ENCODE data around the gene DBP. TPM values are rescaled to one million over a fixed set of nuclear protein-coding genes. Genes with fewer than 3 reads are reported as not detected.

Gene DBP
- total RNA-seq, 1 donor from 2014 or later, result 22.8 TPM

DNA sequence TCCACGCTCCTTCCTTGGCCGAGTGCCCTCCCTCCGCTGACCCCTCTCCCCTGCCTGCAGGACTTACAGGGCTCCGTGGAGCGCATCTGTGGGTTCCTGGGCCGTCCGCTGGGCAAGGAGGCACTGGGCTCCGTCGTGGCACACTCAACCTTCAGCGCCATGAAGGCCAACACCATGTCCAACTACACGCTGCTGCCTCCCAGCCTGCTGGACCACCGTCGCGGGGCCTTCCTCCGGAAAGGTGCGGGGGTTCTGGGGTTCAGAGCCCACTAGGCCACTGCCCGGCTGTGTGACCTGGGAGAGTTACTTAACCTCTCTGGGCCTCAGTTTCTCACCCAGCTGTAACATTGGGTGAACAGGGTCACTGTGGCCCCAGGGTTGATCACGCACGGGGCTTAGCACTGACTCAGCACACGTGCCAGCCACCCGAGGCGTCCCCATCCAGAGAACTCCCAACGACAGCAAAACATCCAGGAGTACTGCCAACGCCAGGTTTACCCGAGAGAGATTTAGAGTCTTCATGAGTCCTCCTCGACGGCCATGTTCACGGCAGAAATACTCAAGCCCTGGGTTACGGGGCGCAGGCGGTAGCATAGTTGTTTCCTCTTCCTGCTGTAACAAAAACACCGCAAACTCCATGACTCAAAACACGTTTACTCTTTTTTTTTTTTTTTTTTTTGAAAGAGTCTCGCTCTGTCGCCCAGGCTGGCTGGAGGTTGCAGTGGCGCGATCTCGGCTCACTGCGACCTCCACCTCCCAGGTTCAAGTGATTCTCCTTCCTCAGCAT is 40.3 kb downstream of the DBP start:
- intact Hi-C loops (cut with micrococcal nuclease), result no loop called here
- DNase-seq (no peak), ATAC-seq (no peak)

DNA sequence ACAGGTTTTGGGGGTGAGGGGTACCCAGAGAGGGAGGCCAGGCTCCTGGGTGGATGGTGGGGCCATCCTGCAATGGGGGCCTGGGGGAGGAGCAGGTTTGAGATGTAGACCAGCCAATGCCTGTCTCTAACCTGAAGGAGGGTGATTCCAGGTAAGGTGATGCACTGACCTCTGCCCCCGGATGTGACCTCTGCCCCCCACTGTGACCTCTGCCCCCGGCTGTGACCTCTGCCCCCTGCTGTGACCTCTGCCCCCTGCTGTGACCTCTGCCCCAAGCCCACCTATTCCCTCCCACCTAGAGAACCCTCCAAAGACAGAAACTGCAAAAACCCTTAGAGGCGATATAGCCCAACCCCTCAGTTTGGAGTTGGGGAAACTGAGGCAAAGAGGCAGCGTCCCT is 40.9 kb downstream of the DBP start:
- ATAC-seq (no peak), DNase-seq (no peak)
- intact Hi-C loops (cut with micrococcal nuclease), result no loop called here

DNA sequence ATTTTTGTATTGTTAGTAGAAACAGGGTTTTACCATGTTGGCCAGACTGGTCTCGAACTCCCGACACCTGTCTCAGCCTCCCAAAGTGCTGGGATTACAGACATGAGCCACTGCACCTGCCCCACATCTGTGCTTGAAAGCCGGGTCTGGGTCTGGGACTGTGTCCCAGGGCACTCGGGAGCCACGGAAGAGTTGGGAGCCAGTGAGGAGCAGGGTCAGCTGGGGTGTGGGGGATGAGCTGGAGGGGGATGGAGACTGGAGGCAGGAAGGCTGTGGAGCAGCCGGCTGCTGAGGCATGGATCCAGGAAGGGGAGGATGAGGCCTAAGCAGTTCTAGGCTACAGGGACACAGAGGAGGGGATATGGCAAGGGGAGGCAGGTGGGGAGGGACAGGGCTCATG is 41.3 kb downstream of the DBP start:
- ATAC-seq (no peak), DNase-seq (no peak)
- intact Hi-C loops (cut with micrococcal nuclease), result no loop called here

DNA sequence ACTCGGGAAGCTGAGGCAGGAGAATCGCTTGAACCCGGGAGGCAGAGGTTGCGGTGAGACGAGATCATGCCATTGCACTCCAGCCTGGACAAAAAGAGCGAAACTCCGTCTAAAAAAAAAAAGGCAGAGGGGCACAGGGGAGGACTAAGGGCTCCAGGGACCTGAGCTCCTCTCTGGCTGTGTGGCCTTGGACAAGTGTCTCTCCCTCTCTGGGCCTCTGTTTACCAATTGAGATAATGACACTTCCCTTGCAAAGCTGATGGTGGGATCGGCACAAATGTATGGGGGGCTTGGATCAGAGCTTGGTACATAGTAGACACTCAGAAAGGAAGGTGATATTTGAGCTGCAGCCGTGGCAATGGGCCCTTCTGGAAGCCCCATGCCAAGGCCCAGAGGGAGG is 42.0 kb downstream of the DBP start:
- intact Hi-C loops (cut with micrococcal nuclease), result no loop called here
- DNase-seq, result no peak
- no peak for ATAC-seq

DNA sequence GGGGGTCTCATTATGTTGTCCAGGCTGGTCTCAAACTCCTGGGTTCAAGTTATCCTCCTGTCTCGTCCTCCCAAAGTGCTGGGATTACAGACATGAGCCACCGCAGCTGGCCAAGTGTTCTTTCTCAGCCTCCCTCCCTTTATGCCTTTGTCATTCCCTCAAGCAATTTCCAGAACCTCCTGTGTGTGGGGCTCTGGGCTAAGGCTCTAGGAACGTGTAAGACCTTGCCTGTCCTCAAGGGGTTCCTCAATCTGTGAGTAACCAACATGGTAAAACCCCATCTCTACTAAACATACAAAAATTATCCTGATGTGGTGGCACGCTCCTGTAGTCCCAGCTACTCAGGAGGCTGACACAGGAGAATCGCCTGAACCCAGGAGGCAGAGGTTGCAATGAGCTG is 46.2 kb downstream of the DBP start:
- intact Hi-C loops (cut with micrococcal nuclease), result no loop called here
- ATAC-seq, result no peak
- no peak for DNase-seq

DNA sequence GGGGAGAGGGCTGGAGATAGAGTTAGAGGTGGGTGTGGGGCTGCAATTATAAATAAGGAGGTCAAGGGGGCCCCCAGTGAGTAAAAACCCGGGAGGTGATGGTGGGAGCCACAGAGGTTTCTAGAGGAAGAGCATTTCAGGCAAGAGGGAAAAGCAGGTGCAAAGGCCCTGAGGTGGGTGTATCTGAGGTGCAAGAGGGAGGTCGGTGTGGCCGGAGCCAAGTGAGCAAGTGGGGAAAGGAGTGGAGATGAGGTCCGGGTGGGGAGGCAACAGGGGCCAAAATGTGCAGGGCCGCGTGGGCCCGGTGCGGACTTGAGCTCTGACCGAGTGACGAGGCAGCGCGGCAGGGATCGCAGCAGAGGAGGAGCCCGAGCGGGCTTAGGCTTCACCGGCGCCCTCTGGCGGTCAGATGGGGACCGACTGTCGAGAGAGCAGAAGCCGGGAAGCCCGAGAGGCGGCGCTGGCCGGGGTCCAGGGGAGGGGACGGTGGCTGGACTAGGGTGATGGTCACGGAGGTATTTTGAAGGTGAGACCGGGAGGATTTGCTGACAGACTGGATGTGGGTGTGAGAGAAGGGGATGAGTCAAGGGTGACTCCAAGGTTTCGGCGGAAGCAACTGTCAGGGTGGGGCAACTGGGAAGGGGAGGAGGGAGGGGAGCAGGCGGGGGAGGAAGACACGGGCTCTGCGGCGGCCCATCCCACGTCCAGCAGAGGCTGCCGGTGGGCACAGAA is 48.3 kb downstream of the DBP start:
- intact Hi-C loops (cut with micrococcal nuclease), result loop anchor here (10.0 kb wide), 1 partner anchor 84 kb away; no protein-coding TSS in a partner anchor
- ATAC-seq (peak; percentile 88), DNase-seq (peak; percentile 97)

DNA sequence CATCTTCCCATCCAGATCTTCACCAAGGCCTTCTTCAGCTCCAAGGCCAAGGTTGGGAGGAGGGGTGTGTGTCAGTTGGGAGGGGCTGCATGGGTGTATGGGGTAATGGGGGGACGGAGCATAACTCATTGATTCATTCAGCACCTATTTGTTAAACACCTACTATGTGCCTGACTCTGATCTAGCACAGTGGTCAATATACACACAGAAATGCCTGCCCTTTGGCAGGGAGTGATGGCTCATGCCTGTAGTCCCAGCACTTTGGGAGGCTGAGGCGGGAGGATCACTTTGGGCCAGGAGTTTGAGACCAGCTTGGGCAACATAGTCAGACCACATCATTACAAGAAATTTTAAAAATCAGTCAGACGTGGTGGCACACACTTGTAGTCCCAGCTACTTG is 49.8 kb downstream of the DBP start:
- intact Hi-C loops (cut with micrococcal nuclease), result loop anchor here (10.0 kb wide), 1 partner anchor 83 kb away; no protein-coding TSS in a partner anchor
- ATAC-seq (no peak), DNase-seq (no peak)

DNA sequence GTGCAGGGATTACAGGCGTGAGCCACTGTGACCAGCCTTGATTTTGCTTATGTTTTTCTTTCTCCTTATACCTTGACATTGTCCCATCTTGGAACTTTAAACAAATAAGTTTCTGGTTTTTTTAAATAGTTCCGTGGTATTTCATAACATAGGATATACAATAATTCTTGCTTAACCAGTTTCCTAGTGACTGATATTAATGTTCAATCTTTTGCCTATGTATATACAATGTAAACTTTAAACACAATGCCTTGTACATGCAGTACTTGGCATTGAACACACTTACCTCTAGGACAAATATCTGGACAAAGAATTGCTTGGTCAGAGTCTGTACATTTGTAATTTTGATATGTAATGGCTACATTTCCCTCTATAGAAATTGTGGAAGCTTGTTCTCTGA is 55.0 kb downstream of the DBP start:
- intact Hi-C loops (cut with micrococcal nuclease), result loop anchor here (10.0 kb wide), 1 partner anchor 77 kb away; no protein-coding TSS in a partner anchor
- ATAC-seq, result no peak
- DNase-seq, result no peak

Other genes starting within 250 kb of the DBP start
- gene KDELR1, start 245.8 kb downstream of the DBP start, total RNA-seq, result 79.4 TPM
- gene GRIN2D, start 243.7 kb downstream of the DBP start, total RNA-seq, result 0.17 TPM
- gene GRWD1, start 191.4 kb downstream of the DBP start, total RNA-seq, result 15.7 TPM
- gene KCNJ14, start 181.8 kb downstream of the DBP start, total RNA-seq, result 0.35 TPM
- 33.4 TPM for gene CYTH2, start 168.0 kb downstream of the DBP start, total RNA-seq
- 1.4 TPM for gene LMTK3, start 125.5 kb downstream of the DBP start, total RNA-seq
- 0.35 TPM for gene SULT2B1, start 85.2 kb downstream of the DBP start, total RNA-seq
- not detected for gene SPACA4, start 30.6 kb downstream of the DBP start, total RNA-seq
- gene FAM83E, start 22.3 kb downstream of the DBP start, total RNA-seq, result not detected
- 554 TPM for gene RPL18, start 18.2 kb downstream of the DBP start, total RNA-seq
- gene SPHK2, start 17.9 kb downstream of the DBP start, total RNA-seq, result 7.2 TPM
- gene CA11, start 8.8 kb upstream of the DBP start, total RNA-seq, result 6.3 TPM
- gene NTN5, start 35.6 kb upstream of the DBP start, total RNA-seq, result not detected
- not detected for gene FUT2, start 58.6 kb upstream of the DBP start, total RNA-seq
- 3.0 TPM for gene MAMSTR, start 82.3 kb upstream of the DBP start, total RNA-seq
- gene RASIP1, start 103.2 kb upstream of the DBP start, total RNA-seq, result 13.7 TPM
- gene IZUMO1, start 109.5 kb upstream of the DBP start, total RNA-seq, result 1.0 TPM
- gene FUT1, start 115.3 kb upstream of the DBP start, total RNA-seq, result 1.6 TPM
- not detected for gene FGF21, start 118.1 kb upstream of the DBP start, total RNA-seq
- gene BCAT2, start 173.7 kb upstream of the DBP start, total RNA-seq, result 64.6 TPM
- 1.2 TPM for gene HSD17B14, start 199.1 kb upstream of the DBP start, total RNA-seq
- 22.2 TPM for gene PLEKHA4, start 231.2 kb upstream of the DBP start, total RNA-seq
- gene PPP1R15A, start 235.0 kb upstream of the DBP start, total RNA-seq, result 63.0 TPM

Measured in left ventricle myocardium superior (tissue), 1 donor.